Astrocyte of the spinal cord (primary cell): ENCODE measurements around the gene SOWAHA.
A peak's percentile ranks its signal among the peaks of the same experiment; 100 is the strongest.

ENCODE experiments used
- DNase-seq: peaks from one replicate; pipeline ENCODE4 v3.0.0; 2011; ENCODE audit warnings: low read depth, low spot score
- H3K4me3 ChIP-seq: 2 replicates; pipeline ENCODE4 v1.5.1; 2011; ENCODE audit warnings: low read depth, mild to moderate bottlenecking, low read length, moderate library complexity
- CTCF ChIP-seq: IDR thresholded peaks from 2 replicates; pipeline ENCODE4 v1.5.1; 2012; ENCODE audit warnings: low read depth, mild to moderate bottlenecking, low read length, inconsistent platforms
- in situ Hi-C: cut with HindIII; loops from 2 replicates; pipeline ENCODE4 v1.10.0; 2017; ENCODE audit warnings: low sequenced_read_pairs

Gene SOWAHA

GRCh38 chr5:132777209-132778069 is 35.7 kb upstream of the SOWAHA start, which contains the start of gene SEPTIN8:
Gene SEPTIN8 (minus strand): TSS chr5:132777239. CDS start chr5:132777137, 102 bp downstream.
- H3K4me3 ChIP-seq = peak within 1 kb of the TSS; percentile 69
- TF ChIP-seq CTCF = no peak
- in situ Hi-C loops = no loop called here
- DNase-seq = no peak

- H3K4me3 ChIP-seq = peak overlapping the region; percentile 69
- DNase-seq = no peak
- TF ChIP-seq CTCF = no peak
- in situ Hi-C loops = no loop called here
Measured at GRCh38 chr5:132778129-132778528, 35.0 kb upstream of the SOWAHA start.

- in situ Hi-C loops = no loop called here
- TF ChIP-seq CTCF = no peak
- H3K4me3 ChIP-seq = no peak overlapping the region
- DNase-seq = no peak
Measured at GRCh38 chr5:132778856-132779255, 34.2 kb upstream of the SOWAHA start.

GRCh38 chr5:132779961-132780360 is 33.1 kb upstream of the SOWAHA start:
- in situ Hi-C loops = no loop called here
- DNase-seq = no peak
- no peak overlapping the region for H3K4me3 ChIP-seq
- TF ChIP-seq CTCF = no peak

GRCh38 chr5:132780577-132780976 is 32.5 kb upstream of the SOWAHA start:
- no peak for DNase-seq
- no peak overlapping the region for H3K4me3 ChIP-seq
- no peak for TF ChIP-seq CTCF
- in situ Hi-C loops = no loop called here

- no peak for DNase-seq
- in situ Hi-C loops = no loop called here
- H3K4me3 ChIP-seq = no peak overlapping the region
- no peak for TF ChIP-seq CTCF
Measured at GRCh38 chr5:132781029-132781428, 32.1 kb upstream of the SOWAHA start.
